WTC11 (cell line): Measurements from ENCODE around the gene SMARCA4. TPM values are rescaled to one million over a fixed set of nuclear protein-coding genes. Genes with fewer than 3 reads are reported as not detected.

ENCODE experiments used
- ATAC-seq: fragments of 200-7000 bp; cut with Tn5 transposase; 2 replicates; pipeline ENCODE4 v1.10.0; 2021; ENCODE audit warnings: mild to moderate bottlenecking, moderate library complexity
- CTCF ChIA-PET: fragments of 300-600 bp; sonication (Branson Sonifier 250); formaldehyde crosslinking; loops from one replicate; lab custom pipeline; 2021; ENCODE audit warnings: antibody characterized with exemption; lab: Charles Lee
- POLR2A ChIA-PET: fragments of 350-600 bp; sonication (Branson Sonifier 250); formaldehyde crosslinking; loops from one replicate; lab custom pipeline; 2021; ENCODE audit warnings: antibody characterized with exemption; lab: Charles Lee
- DNase-seq: peaks from one replicate; pipeline ENCODE4 v3.0.0; 2021; ENCODE audit warnings: low spot score
- H3K27ac Mint-ChIP-seq: 2 replicates; pipeline ENCODE4 v1.8.0; 2021; ENCODE audit warnings: mixed read lengths
- H3K27me3 Mint-ChIP-seq: 2 replicates; pipeline ENCODE4 v1.8.0; 2021; ENCODE audit warnings: low read depth, mild to moderate bottlenecking, moderate library complexity, mixed read lengths
- H3K36me3 Mint-ChIP-seq: 2 replicates; pipeline ENCODE4 v1.8.0; 2021; ENCODE audit warnings: mixed read lengths
- H3K4me1 Mint-ChIP-seq: 2 replicates; pipeline ENCODE4 v1.8.0; 2022; ENCODE audit warnings: mixed read lengths
- H3K4me3 Mint-ChIP-seq: 2 replicates; pipeline ENCODE4 v1.8.0; 2021; ENCODE audit warnings: mild to moderate bottlenecking, moderate library complexity, mixed read lengths
- H3K9me3 Mint-ChIP-seq: 2 replicates; pipeline ENCODE4 v1.8.0; 2021; ENCODE audit warnings: mixed read lengths
- ATF1 ChIP-seq: sonication (generic); formaldehyde crosslinking; IDR thresholded peaks from 2 replicates; pipeline ENCODE4 v1.8.1; 2023; ENCODE audit warnings: mild to moderate bottlenecking, moderate library complexity, missing genetic modification reagents
- CTCF ChIP-seq: fragments of 200-600 bp; IDR thresholded peaks from 2 replicates; pipeline ENCODE4 v1.8.0; 2022; ENCODE audit warnings: antibody characterized with exemption
- E2F5 ChIP-seq: sonication (generic); formaldehyde crosslinking; IDR thresholded peaks from 2 replicates; pipeline ENCODE4 v1.8.1; 2022; ENCODE audit warnings: mild to moderate bottlenecking, moderate library complexity, missing genetic modification reagents
- ERG ChIP-seq: fragments of 250-450 bp; sonication (Bioruptor Pico); IDR thresholded peaks from 2 replicates; pipeline ENCODE4 v1.8.0; 2021; ENCODE audit warnings: mild to moderate bottlenecking
- JUN ChIP-seq: sonication (generic); formaldehyde crosslinking; IDR thresholded peaks from 2 replicates; pipeline ENCODE4 v1.8.0; 2023; ENCODE audit warnings: mild to moderate bottlenecking, missing genetic modification reagents
- MXD4 ChIP-seq: fragments of 250-450 bp; sonication (Bioruptor Pico); IDR thresholded peaks from 2 replicates; pipeline ENCODE4 v1.8.0; 2021; ENCODE audit warnings: mild to moderate bottlenecking, moderate library complexity, borderline replicate concordance
- PRRX2 ChIP-seq: fragments of 250-450 bp; sonication (Bioruptor Pico); IDR thresholded peaks from 2 replicates; pipeline ENCODE4 v1.8.0; 2021; ENCODE audit warnings: mild to moderate bottlenecking
- STAT6 ChIP-seq: sonication (generic); formaldehyde crosslinking; conservative IDR thresholded peaks from 2 replicates; pipeline ENCODE4 v1.8.1; 2023; ENCODE audit warnings: mild to moderate bottlenecking, low read depth, missing genetic modification reagents, moderate library complexity
- TCF7 ChIP-seq: sonication (generic); formaldehyde crosslinking; IDR thresholded peaks from 2 replicates; pipeline ENCODE4 v1.8.0; 2022; ENCODE audit warnings: mild to moderate bottlenecking, low read depth, missing genetic modification reagents, moderate library complexity
- ZBTB21 ChIP-seq: sonication (generic); formaldehyde crosslinking; IDR thresholded peaks from 2 replicates; pipeline ENCODE4 v1.8.1; 2023; ENCODE audit warnings: mild to moderate bottlenecking, missing genetic modification reagents, borderline replicate concordance
- ZMAT4 ChIP-seq: fragments of 250-450 bp; sonication (Bioruptor Pico); IDR thresholded peaks from 2 replicates; pipeline ENCODE4 v1.9.0; 2021; ENCODE audit warnings: mild to moderate bottlenecking
- ZNF121 ChIP-seq: sonication (generic); formaldehyde crosslinking; IDR thresholded peaks from 2 replicates; pipeline ENCODE4 v1.8.0; 2023; ENCODE audit warnings: missing genetic modification reagents
- ZNF219 ChIP-seq: sonication (generic); formaldehyde crosslinking; IDR thresholded peaks from 2 replicates; pipeline ENCODE4 v1.8.0; 2023; ENCODE audit warnings: missing genetic modification reagents, mild to moderate bottlenecking, borderline replicate concordance
- ZNF512 ChIP-seq: sonication (generic); formaldehyde crosslinking; IDR thresholded peaks from 2 replicates; pipeline ENCODE4 v1.8.1; 2022; ENCODE audit warnings: missing genetic modification reagents, borderline replicate concordance
- ZSCAN18 ChIP-seq: fragments of 250-450 bp; sonication (Bioruptor Pico); IDR thresholded peaks from 2 replicates; pipeline ENCODE4 v2.1.2; 2022; ENCODE audit warnings: mild to moderate bottlenecking, moderate library complexity
- total RNA-seq: library from RNA; stranded (reverse); gene quantifications from 3 replicates; pipeline ENCODE4 v1.2.3, GENCODE V29; 2021

Gene SMARCA4
- total RNA-seq, 1 experiment from 2014 or later = 295 TPM

- H3K4me1 Mint-ChIP-seq = peaks cover 19% of the 10 kb centered on the region
- ChIA-PET CTCF (interaction anchor here (0.7 to 3.2 kb wide), 3 partner anchors 34 to 105 kb away, joined by 3 to 17 read pairs (median 3); no protein-coding TSS in a partner anchor), POLR2A (no interaction called here)
- no peak overlapping the region for H3K4me3 Mint-ChIP-seq
- TF ChIP-seq CTCF (no peak), ZSCAN18 (CRISPR knock-in tag) (no peak), JUN (CRISPR knock-in tag) (no peak), ATF1 (CRISPR knock-in tag) (no peak), ERG (CRISPR knock-in tag) (no peak), ZNF512 (CRISPR knock-in tag) (no peak), ZNF121 (no peak), ZBTB21 (CRISPR knock-in tag) (no peak), PRRX2 (CRISPR knock-in tag) (no peak)
- no peaks in the 10 kb centered on the region for H3K27me3 Mint-ChIP-seq
- H3K9me3 Mint-ChIP-seq = peaks cover 13% of the 10 kb centered on the region
- ATAC-seq = no peak
- peaks cover 17% of the 10 kb centered on the region for H3K36me3 Mint-ChIP-seq
- no peak for DNase-seq
- H3K27ac Mint-ChIP-seq = peak overlapping the region; percentile 53; the same call in 1 of the 2 replicates
Measured at GRCh38 chr19:10975374-10976130, 14.7 kb downstream of the SMARCA4 start.

- no peak for TF ChIP-seq TCF7
- no peak for TF ChIP-seq STAT6
- no peak for TF ChIP-seq E2F5 (CRISPR knock-in tag)
- no peak for TF ChIP-seq ZSCAN18 (CRISPR knock-in tag)
- no peak for TF ChIP-seq ZMAT4
- TF ChIP-seq ERG (CRISPR knock-in tag) = no peak
- no peak for TF ChIP-seq ZNF219 (CRISPR knock-in tag)
- TF ChIP-seq MXD4 (CRISPR knock-in tag) = no peak
- TF ChIP-seq, all 79 proteins: peak for 0
- peaks cover 25% of the 10 kb centered on the region for H3K4me1 Mint-ChIP-seq
- ChIA-PET POLR2A (interaction anchor here (0.6 to 0.7 kb wide), 2 partner anchors 9 to 13 kb away, joined by 4 to 5 read pairs; no protein-coding TSS in a partner anchor), CTCF (interaction anchor here (0.7 to 3.2 kb wide), 4 partner anchors 35 to 82 kb away, joined by 3 to 17 read pairs (median 4); no protein-coding TSS in a partner anchor)
- H3K9me3 Mint-ChIP-seq = peaks cover 13% of the 10 kb centered on the region
- ATAC-seq (no peak), DNase-seq (no peak)
- peak overlapping the region; percentile 96 for H3K27ac Mint-ChIP-seq
- H3K4me3 Mint-ChIP-seq = no peak overlapping the region
- H3K36me3 Mint-ChIP-seq = peaks cover 17% of the 10 kb centered on the region
- H3K27me3 Mint-ChIP-seq = no peaks in the 10 kb centered on the region
Measured at GRCh38 chr19:10976131-10976892, 15.5 kb downstream of the SMARCA4 start.
